Gastrocnemius medialis (tissue), 4 donors: ENCODE measurements around the gene NXN.
"Not testable (repeated sequence)": the region's sequence is repeated elsewhere in the genome, so short reads cannot be mapped to it uniquely, and the experiment has no call there.

Experiments used
- POLR2A ChIP-seq, 2 donors: fragments of 450-650 bp; IDR thresholded peaks; one replicate each; pipeline ENCODE4 v1.6.1; 2017; ENCODE audit warnings: antibody characterized with exemption in 2 of 2, mild to moderate bottlenecking in 2 of 2, moderate library complexity in 2 of 2
- TF ChIP-seq, protein P1 (sequence below), 5 experiments: fragments of 450-650 bp in 3 of 5; fragments of 200-600 bp in 2 of 5; sonication (generic) in 2 of 5; IDR thresholded peaks in 4 of 5; conservative IDR thresholded peaks in 1 of 5; 1 replicate in 4 of 5; 2 replicates in 1 of 5; pipeline ENCODE4 v1.5.1; 2016 to 2019; ENCODE audit warnings: antibody characterized with exemption in 5 of 5, mild to moderate bottlenecking in 3 of 5, moderate library complexity in 3 of 5

DNA sequence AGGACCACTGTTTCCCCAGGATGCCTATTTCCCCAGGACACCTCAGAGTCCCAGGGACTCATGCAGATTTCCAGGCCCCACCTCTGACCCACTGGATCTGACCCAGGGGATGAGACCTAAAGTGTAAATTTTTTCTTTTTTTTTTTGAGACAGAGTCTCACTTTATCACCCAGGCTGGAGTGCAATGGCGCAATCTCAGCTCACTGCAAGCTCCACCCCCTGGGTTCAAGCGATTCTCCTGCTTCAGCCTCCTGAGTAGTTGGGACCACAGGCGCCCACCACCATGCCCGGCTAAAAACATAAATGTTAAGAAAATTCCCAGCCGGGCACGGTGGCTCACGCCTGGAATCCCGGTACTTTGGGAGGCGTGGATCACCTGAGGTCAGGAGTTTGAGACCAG lies 126.7 kb downstream of the NXN start:
- TF ChIP-seq, protein P1, sequence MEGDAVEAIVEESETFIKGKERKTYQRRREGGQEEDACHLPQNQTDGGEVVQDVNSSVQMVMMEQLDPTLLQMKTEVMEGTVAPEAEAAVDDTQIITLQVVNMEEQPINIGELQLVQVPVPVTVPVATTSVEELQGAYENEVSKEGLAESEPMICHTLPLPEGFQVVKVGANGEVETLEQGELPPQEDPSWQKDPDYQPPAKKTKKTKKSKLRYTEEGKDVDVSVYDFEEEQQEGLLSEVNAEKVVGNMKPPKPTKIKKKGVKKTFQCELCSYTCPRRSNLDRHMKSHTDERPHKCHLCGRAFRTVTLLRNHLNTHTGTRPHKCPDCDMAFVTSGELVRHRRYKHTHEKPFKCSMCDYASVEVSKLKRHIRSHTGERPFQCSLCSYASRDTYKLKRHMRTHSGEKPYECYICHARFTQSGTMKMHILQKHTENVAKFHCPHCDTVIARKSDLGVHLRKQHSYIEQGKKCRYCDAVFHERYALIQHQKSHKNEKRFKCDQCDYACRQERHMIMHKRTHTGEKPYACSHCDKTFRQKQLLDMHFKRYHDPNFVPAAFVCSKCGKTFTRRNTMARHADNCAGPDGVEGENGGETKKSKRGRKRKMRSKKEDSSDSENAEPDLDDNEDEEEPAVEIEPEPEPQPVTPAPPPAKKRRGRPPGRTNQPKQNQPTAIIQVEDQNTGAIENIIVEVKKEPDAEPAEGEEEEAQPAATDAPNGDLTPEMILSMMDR (IDR thresholded peaks at IDR 0.05 in 4 of 5, conservative IDR thresholded peaks at IDR 0.05 in 1 of 5) = not testable (repeated sequence)
- TF ChIP-seq POLR2A (IDR thresholded peaks at IDR 0.05) = not testable (repeated sequence)
